Endodermal cell (in vitro differentiated cells): ENCODE results near the gene CPED1. TPM values are rescaled to one million over a fixed set of nuclear protein-coding genes. Genes with fewer than 3 reads are reported as not detected.

Source experiments
- DNase-seq: peaks from one replicate; pipeline ENCODE4 v3.0.0-alpha.2; 2017
- H3K27ac ChIP-seq: 2 replicates; pipeline ENCODE4 v1.5.1; 2013; ENCODE audit warnings: mild to moderate bottlenecking, low read depth, low read length, moderate library complexity
- H3K27me3 ChIP-seq: 2 replicates; pipeline ENCODE4 v1.6.1; 2013; ENCODE audit warnings: mild to moderate bottlenecking, low read length, moderate library complexity; ENCODE audit not compliant: insufficient read depth, control insufficient read depth, poor library complexity, severe bottlenecking
- H3K36me3 ChIP-seq: 2 replicates; pipeline ENCODE4 v1.7.0; 2013; ENCODE audit warnings: mild to moderate bottlenecking, low read length, moderate library complexity; ENCODE audit not compliant: control insufficient read depth, insufficient read depth
- H3K4me1 ChIP-seq: one replicate; pipeline ENCODE4 v1.7.0; 2013; ENCODE audit warnings: low read length; ENCODE audit not compliant: control insufficient read depth, insufficient read depth
- H3K4me3 ChIP-seq: 2 replicates; pipeline ENCODE4 v1.5.1; 2013; ENCODE audit warnings: mild to moderate bottlenecking, low read length, moderate library complexity
- H3K9ac ChIP-seq: 2 replicates; pipeline ENCODE4 v1.6.1; 2013; ENCODE audit warnings: mild to moderate bottlenecking, low read length, moderate library complexity; ENCODE audit not compliant: poor library complexity, severe bottlenecking; ENCODE audit errors: extremely low read depth
- H3K9me3 ChIP-seq: 2 replicates; pipeline ENCODE4 v1.6.1; 2013; ENCODE audit warnings: mild to moderate bottlenecking, low read length, moderate library complexity; ENCODE audit not compliant: control insufficient read depth
- H3K27ac Mint-ChIP-seq: 2 replicates; pipeline ENCODE4 v1.8.0; 2020; ENCODE audit warnings: mixed read lengths
- H3K27me3 Mint-ChIP-seq: 2 replicates; pipeline ENCODE4 v1.8.0; 2021; ENCODE audit warnings: mild to moderate bottlenecking, mixed read lengths; ENCODE audit not compliant: insufficient read depth
- H3K36me3 Mint-ChIP-seq: 2 replicates; pipeline ENCODE4 v1.8.0; 2020; ENCODE audit warnings: low read depth, mixed read lengths
- H3K4me1 Mint-ChIP-seq: 2 replicates; pipeline ENCODE4 v1.8.0; 2020; ENCODE audit warnings: mixed read lengths
- H3K4me3 Mint-ChIP-seq: 2 replicates; pipeline ENCODE4 v1.8.0; 2020; ENCODE audit warnings: mild to moderate bottlenecking, moderate library complexity, mixed read lengths
- H3K9me3 Mint-ChIP-seq: 2 replicates; pipeline ENCODE4 v1.8.0; 2020; ENCODE audit warnings: mild to moderate bottlenecking, mixed read lengths
- CTCF ChIP-seq: fragments of 200-600 bp; sonication (generic); conservative IDR thresholded peaks from 2 replicates; pipeline ENCODE4 v1.5.0; 2021; ENCODE audit warnings: antibody characterized with exemption, mild to moderate bottlenecking
- WGBS, 2 experiments: methylation state at CpG; one replicate each; pipeline versions ENCODE4 v1.1.5 to v1.1.7; 2013; ENCODE audit warnings: missing lambda C conversion rate in 2 of 2, mixed read lengths in 1 of 2; ENCODE audit not compliant: insufficient coverage in 1 of 2, insufficient read length in 1 of 2; 5-methylcytosine and 5-hydroxymethylcytosine counted together
- total RNA-seq, 2 donors: library from RNA; stranded (reverse); fragmentation: NEBNext Ultra II Directional in 1 of 2; extraction: Animal tissue kit (Norgen Biotek cat#: 25700) in 1 of 2; gene quantifications; 2 replicates in 1 of 2; 3 replicates in 1 of 2; pipeline ENCODE4 v1.2.1, GENCODE V29; 2021

Gene CPED1
- total RNA-seq, 2 donors from 2014 or later: 1.1 TPM; not detected in 1

GRCh38 chr7:121153995-121154394 is 165.5 kb downstream of the CPED1 start:
- 86 to 90% methylated on average over 1 of the region's 1 CpG for WGBS, 2 experiments
- TF ChIP-seq CTCF: no peak
- no peak overlapping the region for H3K27ac ChIP-seq
- H3K27me3 ChIP-seq: no peaks in the 10 kb centered on the region
- H3K4me3 ChIP-seq: no peak overlapping the region
- Mint-ChIP-seq H3K27ac (no peak overlapping the region), H3K27me3 (no peaks in the 10 kb centered on the region), H3K36me3 (no peaks in the 10 kb centered on the region), H3K9me3 (no peaks in the 10 kb centered on the region), H3K4me3 (no peak overlapping the region), H3K4me1 (no peaks in the 10 kb centered on the region)
- no peak for DNase-seq
- H3K4me1 ChIP-seq: no peaks in the 10 kb centered on the region
- H3K9ac ChIP-seq: no peak overlapping the region
- no peaks in the 10 kb centered on the region for H3K36me3 ChIP-seq
- H3K9me3 ChIP-seq: no peaks in the 10 kb centered on the region

DNA sequence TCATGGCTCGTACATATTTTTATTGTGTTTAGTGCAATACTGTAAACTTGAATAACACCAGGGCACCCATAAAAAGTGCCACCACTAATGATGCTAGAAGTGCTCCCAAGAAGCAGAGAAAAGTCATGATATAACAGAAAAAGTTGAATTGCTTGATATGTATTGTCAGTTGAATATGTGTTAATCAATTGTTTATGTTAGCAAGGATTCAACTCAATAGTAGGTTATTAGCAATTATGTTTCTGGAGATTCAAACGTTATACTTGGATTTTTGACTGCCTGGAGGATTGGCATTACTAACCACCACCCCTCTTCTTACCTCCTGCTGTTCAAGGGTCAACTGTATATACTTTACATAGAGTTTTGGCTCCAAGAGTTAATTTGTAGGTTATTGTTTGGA is 168.3 kb downstream of the CPED1 start:
- TF ChIP-seq CTCF: no peak
- no peaks in the 10 kb centered on the region for H3K36me3 ChIP-seq
- no peaks in the 10 kb centered on the region for H3K4me1 ChIP-seq
- Mint-ChIP-seq H3K4me1 (peaks cover 9% of the 10 kb centered on the region), H3K9me3 (no peaks in the 10 kb centered on the region), H3K36me3 (no peaks in the 10 kb centered on the region), H3K27ac (no peak overlapping the region), H3K27me3 (no peaks in the 10 kb centered on the region), H3K4me3 (no peak overlapping the region)
- no peak for DNase-seq
- no peaks in the 10 kb centered on the region for H3K9me3 ChIP-seq
- no peak overlapping the region for H3K4me3 ChIP-seq
- H3K27ac ChIP-seq: no peak overlapping the region
- H3K9ac ChIP-seq: no peak overlapping the region
- WGBS, 2 experiments: 46% methylated on average over 2 of the region's 2 CpGs; no CpG with 5 or more reads in 1 of the 2 experiments
- H3K27me3 ChIP-seq: no peaks in the 10 kb centered on the region

GRCh38 chr7:121157341-121157751 is 168.8 kb downstream of the CPED1 start:
- no peaks in the 10 kb centered on the region for H3K9me3 Mint-ChIP-seq
- H3K4me3 ChIP-seq: no peak overlapping the region
- no peak overlapping the region for H3K4me3 Mint-ChIP-seq
- no peaks in the 10 kb centered on the region for H3K27me3 Mint-ChIP-seq
- no peaks in the 10 kb centered on the region for H3K36me3 ChIP-seq
- H3K27ac Mint-ChIP-seq: no peak overlapping the region
- H3K9me3 ChIP-seq: no peaks in the 10 kb centered on the region
- no peaks in the 10 kb centered on the region for H3K36me3 Mint-ChIP-seq
- TF ChIP-seq CTCF: no peak
- WGBS, 2 experiments: 52 to 81% methylated on average over 2 to 4 of the region's 4 CpGs
- no peak for DNase-seq
- H3K9ac ChIP-seq: no peak overlapping the region
- H3K27me3 ChIP-seq: no peaks in the 10 kb centered on the region
- peaks cover 9% of the 10 kb centered on the region for H3K4me1 Mint-ChIP-seq
- no peaks in the 10 kb centered on the region for H3K4me1 ChIP-seq
- H3K27ac ChIP-seq: no peak overlapping the region
